Measurements from ENCODE around the gene RETREG3.

DNA sequence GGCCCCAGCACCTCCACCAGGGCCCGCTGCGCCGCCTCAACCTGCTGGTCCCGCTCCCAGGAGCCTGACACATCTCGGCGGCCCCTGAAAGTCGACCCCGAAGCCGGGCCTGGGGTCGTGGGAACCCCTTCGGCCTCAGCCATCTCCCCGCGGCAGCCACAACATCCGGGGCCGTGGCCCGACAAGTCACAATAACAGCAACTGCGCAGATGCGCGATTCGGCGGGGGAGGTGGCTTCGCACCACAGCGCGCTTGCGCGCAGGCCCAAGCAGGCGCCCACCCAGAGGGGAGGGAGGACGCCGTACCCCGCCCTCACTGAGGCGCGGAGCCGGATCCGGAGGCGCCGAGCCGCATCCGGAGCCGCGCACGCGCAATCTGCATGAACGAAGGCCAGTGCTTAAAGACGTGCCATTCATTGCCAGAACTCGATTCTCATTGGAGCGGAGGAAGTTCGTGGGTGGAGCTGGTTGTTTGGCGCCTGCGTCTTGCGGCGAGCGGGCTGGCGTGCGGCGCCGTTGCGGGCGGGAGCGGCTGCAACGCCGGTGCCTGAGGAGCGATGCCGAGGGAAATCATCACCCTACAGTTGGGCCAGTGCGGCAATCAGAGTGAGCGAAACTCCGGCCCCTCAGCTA, at the start of gene RETREG3, which contains the start of gene TUBG1:
- TF ChIP-seq, protein P1, sequence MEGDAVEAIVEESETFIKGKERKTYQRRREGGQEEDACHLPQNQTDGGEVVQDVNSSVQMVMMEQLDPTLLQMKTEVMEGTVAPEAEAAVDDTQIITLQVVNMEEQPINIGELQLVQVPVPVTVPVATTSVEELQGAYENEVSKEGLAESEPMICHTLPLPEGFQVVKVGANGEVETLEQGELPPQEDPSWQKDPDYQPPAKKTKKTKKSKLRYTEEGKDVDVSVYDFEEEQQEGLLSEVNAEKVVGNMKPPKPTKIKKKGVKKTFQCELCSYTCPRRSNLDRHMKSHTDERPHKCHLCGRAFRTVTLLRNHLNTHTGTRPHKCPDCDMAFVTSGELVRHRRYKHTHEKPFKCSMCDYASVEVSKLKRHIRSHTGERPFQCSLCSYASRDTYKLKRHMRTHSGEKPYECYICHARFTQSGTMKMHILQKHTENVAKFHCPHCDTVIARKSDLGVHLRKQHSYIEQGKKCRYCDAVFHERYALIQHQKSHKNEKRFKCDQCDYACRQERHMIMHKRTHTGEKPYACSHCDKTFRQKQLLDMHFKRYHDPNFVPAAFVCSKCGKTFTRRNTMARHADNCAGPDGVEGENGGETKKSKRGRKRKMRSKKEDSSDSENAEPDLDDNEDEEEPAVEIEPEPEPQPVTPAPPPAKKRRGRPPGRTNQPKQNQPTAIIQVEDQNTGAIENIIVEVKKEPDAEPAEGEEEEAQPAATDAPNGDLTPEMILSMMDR (IDR thresholded peaks at IDR 0.05), result peak in 5 of 7 experiments; percentile 13 to 57 (median 50)
- TF ChIP-seq POLR2A (IDR thresholded peaks at IDR 0.05), result peak; percentile 67 to 90 (median 86)

Measured in body of pancreas (tissue), 4 donors.